PC-3 (cell line): ENCODE measurements around the gene BCAS4.

ENCODE experiments used
- CTCF ChIP-seq: fragments of 300-600 bp; sonication (generic); conservative IDR thresholded peaks from 2 replicates; pipeline ENCODE4 v1.5.1; 2017; ENCODE audit warnings: antibody characterized with exemption, low read depth, mild to moderate bottlenecking, low read length
- EZH2 ChIP-seq: fragments of 300-600 bp; sonication (generic); IDR thresholded peaks from one replicate; pipeline ENCODE4 v1.6.1; 2017; ENCODE audit warnings: antibody characterized with exemption, mild to moderate bottlenecking, low read length; ENCODE audit not compliant: unreplicated experiment
- EZH2phosphoT487 ChIP-seq: fragments of 300-600 bp; sonication (generic); IDR thresholded peaks from 2 replicates; pipeline ENCODE4 v1.6.1; 2018; ENCODE audit warnings: mild to moderate bottlenecking, antibody characterized with exemption, low read length, borderline replicate concordance

DNA sequence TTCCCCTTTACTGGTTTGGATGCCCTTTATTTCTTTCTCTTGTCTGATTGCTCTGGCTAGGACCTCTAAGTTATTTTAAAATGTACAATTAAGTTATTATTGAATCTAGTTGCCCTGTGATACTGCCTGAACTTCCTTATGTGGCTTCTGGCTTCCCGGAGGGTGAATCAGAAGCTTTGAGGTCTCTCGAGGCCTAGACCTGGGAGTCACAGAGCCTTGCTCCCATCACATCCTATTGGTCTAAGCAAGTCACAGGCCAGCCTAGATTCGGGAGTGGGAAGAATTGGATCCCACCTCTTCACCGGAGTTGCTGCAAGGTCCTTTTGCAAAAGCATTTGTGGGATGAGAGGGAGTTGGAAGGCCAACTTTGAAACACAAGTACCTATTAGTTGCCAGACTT, 15.2 kb downstream of the BCAS4 start:
- TF ChIP-seq CTCF: no peak
- no peak for TF ChIP-seq EZH2phosphoT487
- TF ChIP-seq EZH2: no peak
